Cerebellar cortex (tissue), 1 donor: ENCODE data around the gene SLC10A6.
A peak's percentile ranks its signal among the peaks of the same experiment; 100 is the strongest.
"Not testable (repeated sequence)": the region's sequence is repeated elsewhere in the genome, so short reads cannot be mapped to it uniquely, and the experiment has no call there.

Experiments
- DNase-seq: peaks from one replicate; pipeline ENCODE4 v3.0.0-alpha.2; 2015; ENCODE audit warnings: low spot score

The SLC10A6 gene, protein sequence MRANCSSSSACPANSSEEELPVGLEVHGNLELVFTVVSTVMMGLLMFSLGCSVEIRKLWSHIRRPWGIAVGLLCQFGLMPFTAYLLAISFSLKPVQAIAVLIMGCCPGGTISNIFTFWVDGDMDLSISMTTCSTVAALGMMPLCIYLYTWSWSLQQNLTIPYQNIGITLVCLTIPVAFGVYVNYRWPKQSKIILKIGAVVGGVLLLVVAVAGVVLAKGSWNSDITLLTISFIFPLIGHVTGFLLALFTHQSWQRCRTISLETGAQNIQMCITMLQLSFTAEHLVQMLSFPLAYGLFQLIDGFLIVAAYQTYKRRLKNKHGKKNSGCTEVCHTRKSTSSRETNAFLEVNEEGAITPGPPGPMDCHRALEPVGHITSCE

GRCh38 chr4:86848732-86849619 lies at the start of gene SLC10A6:
Gene SLC10A6, minus strand, starts transcription at chr4:86849384. Its CDS starts 269 bp downstream, at chr4:86849115.
- no peak for DNase-seq

- no peak for DNase-seq
Measured at GRCh38 chr4:86898562-86898961, 49.4 kb upstream of the SLC10A6 start.

- no peak for DNase-seq
Measured at GRCh38 chr4:86896596-86896995, 47.4 kb upstream of the SLC10A6 start.

DNA sequence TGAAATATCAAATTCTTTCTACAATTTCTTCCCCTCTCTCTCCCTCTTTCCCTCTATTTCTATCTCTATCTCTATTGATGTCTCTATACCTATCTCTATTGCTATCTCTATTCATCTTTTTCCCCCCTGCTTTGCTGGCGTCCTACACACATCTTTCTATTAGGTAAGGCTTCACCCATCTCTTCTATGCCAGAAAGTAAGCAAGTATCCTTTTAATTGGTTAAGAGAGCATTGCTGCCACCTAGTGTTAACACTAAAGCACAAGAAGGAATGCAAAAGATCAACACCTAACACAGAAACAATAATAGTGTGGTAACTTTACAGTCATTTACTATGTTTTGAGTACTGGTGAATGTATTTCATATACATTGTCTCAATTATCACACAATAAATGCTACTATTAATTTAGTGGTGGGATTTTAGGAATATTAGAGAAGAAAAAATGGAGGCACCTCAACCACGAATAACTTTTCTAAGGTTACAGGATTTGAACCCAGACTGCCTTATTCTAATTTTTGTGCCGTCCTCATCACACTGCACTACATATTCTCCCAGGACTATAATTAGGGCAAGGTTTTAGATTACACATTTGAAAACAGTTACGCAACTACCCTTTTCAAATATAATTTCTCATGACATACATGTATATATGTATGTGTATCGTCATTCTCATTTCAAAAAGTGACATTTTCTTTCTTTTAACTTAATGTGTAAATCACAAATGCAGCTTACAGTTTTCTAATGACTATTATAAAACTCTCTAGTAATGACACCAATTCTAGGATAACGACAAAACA lies 46.7 kb upstream of the SLC10A6 start:
- peak; percentile 85 for DNase-seq

GRCh38 chr4:86894455-86894854 lies 45.3 kb upstream of the SLC10A6 start:
- DNase-seq = no peak

DNA sequence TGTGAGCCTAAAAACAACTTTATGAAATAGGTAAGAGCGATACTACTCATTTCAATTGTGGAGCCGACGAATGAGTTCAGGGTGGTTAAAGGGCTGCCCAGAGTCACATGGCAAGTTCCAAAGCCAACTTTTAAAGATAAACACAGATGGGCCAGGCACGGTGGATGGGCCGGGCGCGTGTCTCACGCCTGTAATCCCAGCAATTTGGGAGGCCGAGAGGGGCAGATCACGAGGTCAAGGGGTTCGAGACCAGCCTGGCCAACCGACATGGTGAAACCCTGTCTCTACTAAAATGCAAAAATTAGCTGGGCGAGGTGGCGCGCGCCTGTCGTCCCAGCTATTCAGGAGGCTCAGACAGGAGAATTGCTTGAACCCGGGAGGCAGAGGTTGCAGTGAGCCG lies 44.0 kb upstream of the SLC10A6 start:
- no peak for DNase-seq

DNA sequence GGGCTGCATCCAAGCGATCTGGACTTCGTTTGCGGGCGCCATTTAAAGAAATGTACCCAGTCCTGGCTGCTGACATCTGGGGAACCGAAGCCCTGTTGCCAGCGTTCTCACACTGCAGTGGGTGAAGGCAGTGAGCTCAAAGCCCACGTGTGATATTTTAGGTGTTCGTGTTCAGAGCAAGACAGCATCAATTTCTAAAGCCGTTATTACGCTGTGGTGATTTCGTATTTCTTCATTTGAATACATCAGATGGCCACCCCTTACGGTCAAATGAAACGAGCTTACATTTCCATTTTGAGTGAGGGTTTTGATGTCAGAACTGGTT lies 43.4 kb upstream of the SLC10A6 start:
- DNase-seq = peak; percentile 34

DNA sequence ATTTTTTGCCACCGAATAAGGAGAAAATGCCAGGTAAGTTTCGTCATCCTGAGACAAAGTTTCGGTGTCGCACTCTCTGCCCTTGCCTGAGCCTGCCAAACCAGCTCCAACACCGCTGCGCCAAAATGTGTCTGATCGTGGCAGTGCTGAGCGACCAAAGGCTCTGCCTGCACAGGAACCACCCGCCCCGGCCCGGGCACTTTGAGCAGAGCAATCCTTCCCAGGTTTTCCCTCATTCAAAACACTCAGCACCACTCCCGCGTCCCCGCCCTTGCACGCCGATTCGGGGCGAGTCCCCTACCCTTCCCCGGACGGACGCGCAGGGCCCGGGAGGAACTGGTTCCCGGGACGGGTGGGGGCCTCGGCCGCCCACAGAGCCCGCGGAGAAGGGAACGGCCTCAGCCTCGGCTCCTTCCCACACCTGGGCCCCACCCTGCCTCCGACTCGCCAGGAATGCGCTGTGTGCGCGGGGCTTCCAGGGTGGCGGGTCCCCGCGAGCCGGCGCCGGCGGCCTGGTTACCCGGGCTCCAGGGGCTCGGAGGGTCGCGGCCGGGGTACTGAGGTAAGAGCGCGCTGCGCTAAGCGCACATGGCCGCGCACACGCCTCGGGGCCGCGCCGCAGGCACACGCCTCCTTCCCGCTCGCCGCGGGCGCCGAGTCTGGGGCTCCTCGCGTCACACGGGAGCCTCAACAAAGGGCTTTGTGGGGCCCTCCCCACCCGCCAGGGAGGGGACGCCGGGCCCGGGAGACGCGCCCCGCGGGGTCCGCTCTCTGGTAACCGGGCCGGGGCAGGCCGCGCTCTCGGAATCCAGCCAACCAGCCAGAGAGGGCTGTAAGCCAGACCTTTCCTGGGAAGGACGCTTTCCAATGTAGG lies 42.8 kb upstream of the SLC10A6 start, which contains the start of gene C4orf36:
C4orf36 (minus strand) TSS at position 661 of the 874 bp plus-strand sequence. CDS start 902 bp downstream, outside the sequence.
- peak; percentile 76 for DNase-seq

DNA sequence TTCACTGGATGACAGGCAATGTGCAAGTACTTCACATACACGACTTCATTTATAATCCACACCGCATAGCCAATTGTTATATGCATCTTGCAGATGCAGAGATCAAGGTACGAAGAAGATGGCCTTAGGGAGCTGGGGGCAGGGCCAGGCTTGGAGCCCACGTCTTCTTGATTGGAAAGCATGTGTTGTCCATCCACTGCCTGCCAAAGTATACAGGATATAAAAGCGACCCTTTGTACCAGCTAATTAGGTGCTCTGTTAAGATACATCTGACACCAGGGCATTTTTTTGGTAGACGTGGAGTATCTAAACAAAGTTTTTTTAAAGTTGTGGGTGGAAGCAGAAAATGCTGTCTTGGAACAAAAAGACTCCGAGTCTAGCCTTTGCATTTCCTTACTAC lies 41.6 kb upstream of the SLC10A6 start:
- no peak for DNase-seq

GRCh38 chr4:86879641-86880040 lies 30.5 kb upstream of the SLC10A6 start:
- DNase-seq = no peak

DNA sequence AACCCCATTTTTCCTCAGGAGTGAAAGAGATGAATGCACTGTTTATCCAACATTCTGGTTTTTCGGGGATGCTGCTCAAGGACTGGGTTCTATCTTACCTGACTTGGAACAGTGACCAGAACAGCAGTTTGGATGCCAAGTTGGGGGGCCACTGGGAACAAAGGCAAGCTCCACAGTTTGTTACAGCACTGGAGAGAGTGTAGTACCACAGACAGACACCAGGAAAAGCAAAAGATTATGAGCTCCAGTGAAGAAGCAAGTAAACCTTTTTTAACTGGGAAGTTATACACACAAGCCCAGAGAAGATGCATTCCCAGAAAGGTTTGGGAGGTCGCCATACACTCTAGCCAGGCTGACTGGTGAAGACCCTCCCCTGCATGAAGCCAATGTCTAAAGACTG lies 29.5 kb upstream of the SLC10A6 start:
- DNase-seq = no peak

GRCh38 chr4:86876894-86877685 lies 27.9 kb upstream of the SLC10A6 start:
- DNase-seq = no peak

GRCh38 chr4:86875436-86875835 lies 26.3 kb upstream of the SLC10A6 start:
- DNase-seq = not testable (repeated sequence)

GRCh38 chr4:86872135-86872534 lies 23.0 kb upstream of the SLC10A6 start:
- no peak for DNase-seq

GRCh38 chr4:86870442-86871069 lies 21.4 kb upstream of the SLC10A6 start:
- no peak for DNase-seq

- DNase-seq = no peak
Measured at GRCh38 chr4:86857341-86858052, 8.3 kb upstream of the SLC10A6 start.

DNA sequence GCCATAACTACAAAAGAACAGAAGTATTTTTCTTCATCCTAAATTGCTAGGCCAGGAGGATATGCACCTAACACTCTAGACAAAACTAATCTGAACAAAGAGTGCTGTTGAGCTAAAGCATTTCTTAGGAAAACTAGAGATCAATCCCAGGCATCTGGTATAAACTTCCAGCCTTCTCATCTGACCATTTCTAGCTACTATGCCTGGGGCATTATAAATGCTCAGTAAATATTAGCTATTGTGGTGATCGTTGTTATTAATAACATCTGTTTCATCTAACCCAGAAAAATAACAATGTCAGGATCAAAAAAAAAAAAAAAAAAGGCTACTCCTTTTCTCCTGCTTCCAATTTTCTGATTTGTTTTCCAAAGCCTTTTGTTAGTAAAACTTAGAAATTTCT lies 7.7 kb upstream of the SLC10A6 start:
- no peak for DNase-seq

- DNase-seq = no peak
Measured at GRCh38 chr4:86855572-86855971, 6.4 kb upstream of the SLC10A6 start.

GRCh38 chr4:86853209-86853608 lies 4.0 kb upstream of the SLC10A6 start:
- no peak for DNase-seq
